ENCODE measurements around the gene FBP2.

- TF ChIP-seq CTCF (conservative IDR thresholded peaks at IDR 0.05; ENCODE audit: low read depth, low read length) (no peak), EZH2phosphoT487 (IDR thresholded peaks at IDR 0.05; ENCODE audit: borderline replicate concordance, low read length) (no peak)
Measured at GRCh38 chr9:94511955-94512265, 81.7 kb downstream of the FBP2 start.
